ENCODE data around the gene TJP2.

GRCh38 chr9:69272212-69272611 lies 98.1 kb downstream of the TJP2 start:
- TF ChIP-seq CTCF (IDR thresholded peaks at IDR 0.05; ENCODE audit: low read length) (no peak), EZH2 (IDR thresholded peaks at IDR 0.05; ENCODE audit: borderline replicate concordance, low read length) (no peak)
